GM19328 (cell line): ENCODE measurements around the gene SRGAP2C.
"Not testable (repeated sequence)": the region's sequence is repeated elsewhere in the genome, so short reads cannot be mapped to it uniquely, and the experiment has no call there.

Source experiments
- ATAC-seq: cut with Tn5 transposase; IDR thresholded peaks from one replicate; pipeline ENCODE4 v1.9.1; 2021; ENCODE audit warnings: mild to moderate bottlenecking, moderate library complexity; ENCODE audit not compliant: unreplicated experiment

Gene SRGAP2C

DNA sequence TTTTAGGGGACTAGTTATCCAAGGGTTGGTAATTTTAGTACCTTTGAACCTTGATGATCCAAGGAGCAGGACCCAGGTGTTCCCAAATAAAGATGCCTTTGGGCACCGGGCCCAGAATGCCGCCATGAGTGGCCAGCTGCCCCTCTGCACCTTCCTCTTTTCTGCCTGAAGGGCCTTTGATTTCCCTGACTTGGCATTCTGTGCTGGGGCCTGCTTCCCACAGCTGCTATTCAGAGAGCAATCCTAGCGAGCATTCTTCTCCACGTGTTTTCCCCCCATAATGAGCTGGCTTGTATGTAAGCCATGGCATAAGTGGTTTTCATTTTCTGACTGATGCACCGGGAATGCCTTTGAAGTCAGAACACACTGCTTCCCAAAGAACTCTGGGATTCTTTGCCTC is 184.1 kb downstream of the SRGAP2C start:
- ATAC-seq, result not testable (repeated sequence)

DNA sequence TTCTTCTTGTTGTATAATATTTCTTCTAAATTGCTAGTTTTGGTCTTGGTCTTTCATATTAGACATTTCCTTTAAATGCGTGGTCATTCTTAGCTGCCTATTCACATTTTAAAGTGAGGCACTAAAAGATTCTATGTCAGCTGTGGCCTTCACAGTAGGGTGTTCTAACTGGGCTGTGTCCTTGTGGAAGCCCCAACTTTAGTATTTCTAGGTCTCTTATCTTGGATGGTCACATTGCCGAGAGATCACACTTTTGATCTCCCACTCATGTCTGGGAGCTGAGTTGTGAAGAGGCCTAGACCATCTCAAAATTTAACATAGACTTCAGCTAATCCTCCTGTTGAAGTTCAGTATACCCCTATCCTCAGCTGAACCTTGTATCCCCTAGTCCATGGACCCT is 185.2 kb downstream of the SRGAP2C start:
- not testable (repeated sequence) for ATAC-seq

DNA sequence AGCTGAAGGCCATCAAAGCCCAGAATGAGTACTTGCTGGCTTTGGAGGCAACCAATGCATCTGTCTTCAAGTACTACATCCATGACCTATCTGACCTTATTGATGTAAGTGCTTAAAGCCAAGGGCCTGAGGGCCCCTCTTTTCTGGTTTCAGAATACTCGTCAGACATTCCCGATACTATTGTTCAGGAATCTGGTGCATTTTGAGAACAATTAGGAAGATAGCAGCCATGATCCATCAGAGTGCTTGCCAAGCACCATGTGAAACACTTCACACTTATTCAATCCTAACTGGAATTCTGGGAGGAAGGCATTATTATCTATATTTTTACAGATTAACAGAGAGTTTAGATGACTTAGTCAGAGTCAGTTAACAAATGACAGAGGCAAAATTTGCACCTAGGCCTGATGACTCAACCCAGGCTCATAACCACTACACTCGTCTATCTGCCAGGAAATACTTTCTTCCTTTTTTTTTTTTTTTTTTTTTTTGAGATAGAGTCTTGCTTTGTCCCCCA is 190.1 kb downstream of the SRGAP2C start:
- ATAC-seq, result not testable (repeated sequence)

DNA sequence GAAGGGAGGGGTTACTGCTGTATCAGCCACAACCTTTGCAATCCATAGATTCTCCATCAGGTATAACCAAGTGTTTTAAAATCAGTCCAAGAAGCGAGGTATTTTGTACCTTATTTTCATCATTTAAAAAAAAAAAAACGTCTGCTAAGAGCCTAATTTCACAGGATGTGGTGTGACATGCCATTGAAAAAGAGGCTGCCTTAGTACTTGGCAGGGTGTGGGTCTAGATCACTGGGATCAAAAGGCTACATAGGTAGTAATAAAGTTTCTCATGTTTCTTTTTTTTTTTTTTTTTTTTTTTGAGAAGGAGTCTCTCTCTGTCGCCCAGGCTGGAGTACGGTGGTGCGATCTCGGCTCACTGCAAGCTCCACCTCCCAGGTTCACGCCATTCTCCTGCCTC is 192.2 kb downstream of the SRGAP2C start:
- not testable (repeated sequence) for ATAC-seq

DNA sequence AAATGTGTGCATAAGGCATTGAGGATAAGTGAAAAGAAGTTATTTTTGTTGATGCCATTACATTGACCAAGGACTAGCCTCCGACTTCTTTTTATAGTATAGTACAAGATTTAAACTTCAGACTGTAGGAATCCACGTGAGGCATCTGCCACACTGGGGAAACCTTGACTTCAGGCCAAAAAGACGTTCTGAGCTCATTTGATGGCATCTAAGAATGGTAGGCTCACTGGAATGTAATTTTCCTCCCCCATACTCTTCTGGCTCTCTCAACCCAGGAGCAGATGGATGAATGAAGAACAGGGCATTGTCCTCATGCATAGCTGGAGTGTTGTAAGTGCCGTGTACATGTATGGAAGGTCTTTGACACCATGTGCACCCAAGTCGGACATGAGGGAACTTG is 194.0 kb downstream of the SRGAP2C start:
- ATAC-seq, result not testable (repeated sequence)

DNA sequence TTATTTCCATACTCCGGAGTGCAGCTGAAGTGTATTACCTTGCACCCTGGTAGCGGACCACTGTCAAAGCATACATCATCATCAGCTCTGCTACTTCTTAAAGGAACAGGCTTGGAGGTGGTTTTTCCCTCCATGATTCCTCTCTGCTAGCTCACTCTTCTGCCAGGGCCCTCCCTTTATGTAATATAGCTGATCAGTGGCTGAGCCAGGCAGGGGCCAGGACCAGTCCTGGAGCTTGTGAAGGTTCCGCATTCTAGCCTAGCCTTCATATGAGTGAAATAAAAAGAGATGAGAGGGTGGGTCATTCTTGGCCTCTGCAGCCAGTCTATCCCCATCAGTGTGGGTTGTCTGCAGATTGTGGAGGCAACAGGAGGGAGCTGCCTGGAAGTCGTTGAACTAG is 200.0 kb downstream of the SRGAP2C start:
- ATAC-seq, result not testable (repeated sequence)

DNA sequence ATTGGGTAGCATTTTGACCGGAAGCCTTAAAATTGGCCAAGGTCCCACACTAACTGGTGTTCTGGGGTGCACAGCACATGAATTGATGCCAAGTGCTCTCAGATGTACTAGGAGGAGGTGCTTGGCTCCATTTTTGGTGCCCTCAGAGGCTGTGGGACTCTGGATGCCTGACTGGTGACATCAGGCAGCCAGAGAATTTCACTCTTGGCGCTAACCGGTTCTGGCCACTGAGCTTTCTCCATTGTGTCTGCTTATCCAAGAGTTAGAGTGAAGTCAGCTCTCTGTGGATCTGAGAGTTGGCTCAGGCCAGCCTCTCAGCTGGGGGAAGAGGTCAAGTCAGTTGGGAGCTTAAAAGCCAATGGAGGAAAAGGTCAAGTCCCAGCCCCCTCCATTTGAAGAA is 200.4 kb downstream of the SRGAP2C start:
- not testable (repeated sequence) for ATAC-seq

DNA sequence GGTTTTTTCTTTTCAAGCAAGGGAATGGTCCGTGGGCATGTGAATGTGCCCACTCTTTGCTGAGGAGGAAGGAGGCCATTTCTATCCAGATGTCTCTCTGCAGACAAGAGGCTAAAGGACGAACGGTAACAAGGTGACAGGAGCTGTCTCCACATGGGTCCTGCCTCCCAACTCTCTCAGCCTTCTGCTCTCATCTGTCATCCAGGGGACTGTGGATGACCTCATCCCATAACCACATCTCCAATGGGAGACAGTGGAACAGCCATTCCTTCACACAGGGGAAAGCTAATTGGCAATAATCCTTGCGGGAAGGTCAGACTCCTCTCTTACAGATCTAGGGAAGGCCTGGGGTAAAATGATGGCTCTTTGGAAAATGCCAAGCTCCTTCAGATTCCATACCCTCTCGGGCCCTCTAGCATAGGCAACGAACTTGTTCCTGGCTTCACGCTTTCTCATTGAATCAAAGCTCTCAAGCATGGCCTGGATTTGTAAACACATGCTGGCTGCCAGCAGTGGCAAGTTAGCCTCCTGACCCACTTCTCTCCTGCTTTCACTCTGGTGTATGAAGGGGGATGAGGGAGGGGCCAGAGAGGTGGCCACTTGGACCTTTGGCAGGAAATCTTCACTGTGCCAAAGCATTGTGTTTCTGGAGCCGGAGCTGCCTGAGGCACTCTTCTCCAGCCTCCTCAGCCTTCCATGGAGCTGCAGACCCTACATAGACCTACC is 201.0 kb downstream of the SRGAP2C start:
- ATAC-seq, result not testable (repeated sequence)

DNA sequence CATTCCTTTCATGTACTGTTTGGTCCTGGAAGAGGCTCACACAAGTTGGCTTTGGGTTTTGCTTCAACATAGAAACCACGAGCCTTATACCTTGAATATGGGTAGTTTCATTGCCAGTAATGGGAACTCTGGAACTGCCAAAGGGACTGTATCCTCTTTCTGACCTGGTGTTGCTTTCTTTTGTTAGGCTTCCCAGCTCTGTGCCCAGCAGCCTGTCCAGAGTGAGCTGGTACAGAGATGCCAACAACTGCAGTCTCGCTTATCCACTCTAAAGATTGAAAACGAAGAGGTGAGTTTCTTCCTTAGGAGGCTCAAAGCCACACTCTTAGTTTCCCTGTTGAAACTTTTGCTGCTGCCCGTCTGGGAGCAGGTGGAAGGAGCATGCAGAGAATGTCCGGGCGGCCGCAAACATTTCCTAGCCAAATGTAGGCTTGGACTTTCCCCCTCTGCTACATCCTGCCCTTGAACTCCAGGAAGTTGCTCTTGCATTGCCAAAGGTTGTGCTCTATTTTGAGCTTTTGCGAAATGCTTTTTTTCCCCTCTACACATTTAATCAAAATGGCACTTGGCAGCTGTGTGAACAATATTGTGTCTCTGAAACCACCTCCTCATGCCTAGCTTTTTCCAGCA is 201.7 kb downstream of the SRGAP2C start:
- ATAC-seq, result not testable (repeated sequence)

DNA sequence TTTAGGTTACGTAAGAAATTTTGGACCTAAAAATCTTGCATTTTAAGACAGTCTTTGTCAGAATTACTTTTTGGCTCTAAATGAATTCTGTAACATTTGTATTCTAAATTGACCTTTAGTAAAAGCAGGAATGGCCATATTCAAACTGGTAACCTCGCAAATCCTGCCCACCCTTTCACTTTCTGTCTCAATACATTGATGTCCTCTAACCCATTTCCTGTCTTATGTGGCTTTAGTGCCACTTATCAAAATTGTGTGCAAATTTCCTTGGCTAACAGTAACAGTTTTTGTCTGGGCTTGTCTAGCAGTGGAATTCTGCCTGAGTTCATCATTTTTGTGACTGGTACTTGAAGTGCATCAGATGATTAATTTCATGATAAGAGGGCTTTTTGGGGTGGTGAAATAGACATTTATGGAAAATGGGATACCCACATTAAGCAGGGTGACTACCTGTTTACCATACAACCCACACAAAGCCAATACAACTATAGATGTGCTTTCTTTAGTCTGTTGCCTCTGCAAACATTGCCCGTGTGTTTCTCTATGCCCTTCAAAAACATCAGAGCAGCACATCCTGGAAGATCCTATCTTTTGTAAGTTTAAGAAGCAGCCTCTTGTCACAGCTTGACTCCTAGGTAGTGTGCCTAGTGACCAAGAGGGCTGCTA is 205.3 kb downstream of the SRGAP2C start:
- ATAC-seq, result not testable (repeated sequence)

DNA sequence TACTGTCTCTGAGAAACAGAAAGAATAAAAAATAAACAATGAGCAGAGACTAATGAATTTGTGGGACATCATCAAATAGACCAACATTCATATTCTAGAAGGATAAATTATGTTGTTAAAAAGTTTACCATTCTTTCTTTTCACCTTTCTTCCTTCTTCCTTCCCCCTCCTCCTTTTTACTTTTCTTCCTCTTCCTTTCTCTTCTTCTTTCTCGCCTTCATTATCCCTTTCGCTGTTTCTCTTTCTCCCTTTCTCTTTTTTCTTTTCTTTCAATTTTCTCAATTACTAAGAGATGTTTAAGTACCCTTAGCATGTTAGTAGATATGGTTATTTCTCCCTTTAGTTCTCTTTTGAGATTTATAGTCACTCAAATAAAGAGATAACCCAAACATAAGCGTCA is 207.4 kb downstream of the SRGAP2C start:
- ATAC-seq, result not testable (repeated sequence)

DNA sequence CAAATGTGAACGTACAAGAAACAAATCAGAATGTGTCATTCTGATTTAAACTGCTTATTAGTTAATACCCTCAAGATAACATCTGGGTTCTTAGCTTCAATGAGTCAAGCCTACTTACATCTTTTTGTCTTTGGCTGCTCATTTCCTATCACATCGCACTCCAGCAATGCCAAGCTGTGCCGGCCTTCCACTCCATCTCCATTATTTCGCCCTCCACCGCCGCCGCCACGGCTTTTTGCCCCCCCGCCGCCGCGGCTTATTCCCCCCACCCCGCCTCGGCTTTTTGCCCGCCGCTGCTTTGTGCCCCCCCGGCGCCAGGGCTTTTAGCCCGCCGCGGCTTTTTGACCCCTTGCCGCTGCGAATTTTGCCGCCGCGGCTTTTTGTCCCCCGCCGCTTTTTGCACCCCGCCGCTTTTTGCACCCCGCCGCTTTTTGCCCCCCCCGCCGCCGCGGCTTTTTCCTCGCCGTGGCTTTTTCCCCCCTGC is 211.0 kb downstream of the SRGAP2C start:
- ATAC-seq, result not testable (repeated sequence)

DNA sequence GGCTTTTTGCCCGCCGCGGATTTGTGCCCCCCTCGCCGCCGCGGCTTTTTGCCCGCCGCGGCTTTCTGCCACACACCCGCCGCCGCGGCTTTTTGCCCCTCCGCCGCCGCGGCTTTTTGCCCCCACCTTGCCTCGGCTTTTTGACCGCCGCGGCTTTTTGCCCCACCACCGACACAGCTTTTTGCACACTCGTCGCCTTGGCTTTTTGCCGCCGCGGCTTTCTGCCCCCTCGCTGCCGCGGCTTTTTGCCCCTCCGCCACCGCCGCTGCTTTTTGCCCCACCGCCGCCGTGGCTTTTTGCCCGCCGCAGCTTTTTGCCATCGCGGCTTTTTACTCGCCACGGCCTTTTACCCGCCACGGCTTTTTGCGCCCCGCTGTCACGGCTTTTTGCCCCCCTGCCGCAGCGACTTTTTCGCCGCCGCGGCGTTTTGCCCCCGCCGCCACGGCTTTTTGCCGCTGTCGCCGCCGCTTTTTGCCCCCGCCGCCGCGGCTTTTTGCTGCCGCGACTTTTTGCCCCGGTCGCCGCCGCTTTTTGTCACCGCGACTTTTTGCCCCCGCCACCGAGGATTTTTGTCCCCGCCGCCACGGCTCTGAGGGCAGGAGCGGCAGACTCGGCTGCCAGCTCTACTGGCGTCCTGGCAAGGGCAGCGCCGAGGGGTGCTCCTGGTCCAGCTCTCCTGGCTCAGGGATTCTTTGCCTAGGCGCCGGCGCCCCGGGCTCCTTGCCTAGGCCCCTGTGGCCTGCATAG is 211.7 kb downstream of the SRGAP2C start:
- ATAC-seq, result not testable (repeated sequence)

DNA sequence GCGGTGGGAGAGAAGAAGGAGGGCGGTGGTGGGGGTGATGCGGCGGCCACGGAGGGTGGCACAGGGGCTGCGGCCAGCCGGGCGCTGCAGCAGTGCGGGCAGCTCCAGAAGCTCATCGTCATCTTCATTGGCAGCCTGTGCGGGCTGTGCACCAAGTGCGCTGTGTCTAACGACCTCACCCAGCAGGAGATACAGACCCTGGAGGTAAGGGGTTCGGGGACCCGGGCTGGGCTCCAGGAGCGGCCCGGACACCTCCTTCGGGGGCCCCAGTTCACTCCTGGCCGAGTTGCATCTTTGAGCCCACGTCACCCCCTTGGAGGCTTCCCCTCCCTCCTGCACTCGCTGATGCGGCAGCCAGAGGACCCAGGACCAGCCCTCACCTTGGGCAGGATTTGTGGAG is 212.3 kb downstream of the SRGAP2C start:
- ATAC-seq, result not testable (repeated sequence)

DNA sequence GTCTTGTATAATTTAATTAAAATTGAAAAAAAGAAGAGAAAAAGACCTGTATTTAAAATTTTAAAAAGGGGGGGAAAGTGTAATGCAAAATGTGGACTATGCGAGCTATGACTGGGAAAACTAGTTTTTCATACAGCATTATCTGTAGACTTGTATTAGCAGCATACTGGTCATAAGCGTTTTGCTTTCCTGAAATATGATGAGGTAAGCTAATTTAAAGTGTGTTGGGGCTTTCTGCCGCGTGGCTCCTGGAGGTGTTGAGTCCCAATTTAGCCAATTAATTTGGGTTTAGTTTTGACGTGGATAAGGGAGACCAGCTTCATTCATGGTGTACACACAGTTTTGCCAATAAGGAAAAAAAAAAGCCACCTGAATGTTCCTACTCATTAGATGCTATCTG is 214.4 kb downstream of the SRGAP2C start:
- not testable (repeated sequence) for ATAC-seq

DNA sequence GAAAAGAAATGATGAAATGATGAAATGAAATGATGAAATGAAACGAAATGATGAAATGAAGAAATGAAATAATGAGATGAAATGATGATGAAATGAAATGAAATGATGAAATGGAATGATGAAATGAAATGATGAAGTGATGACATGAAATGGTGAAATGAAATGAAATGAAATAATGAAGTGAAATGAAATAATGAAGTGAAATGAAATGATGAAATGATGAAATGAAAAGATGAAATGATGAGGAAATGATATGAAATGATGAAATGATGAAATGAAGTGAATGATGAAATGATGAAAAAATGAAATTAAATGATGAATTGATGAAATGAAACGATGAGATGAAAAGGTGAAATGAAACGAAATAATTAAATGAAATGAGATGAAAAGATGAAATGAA is 215.3 kb downstream of the SRGAP2C start:
- not testable (repeated sequence) for ATAC-seq

DNA sequence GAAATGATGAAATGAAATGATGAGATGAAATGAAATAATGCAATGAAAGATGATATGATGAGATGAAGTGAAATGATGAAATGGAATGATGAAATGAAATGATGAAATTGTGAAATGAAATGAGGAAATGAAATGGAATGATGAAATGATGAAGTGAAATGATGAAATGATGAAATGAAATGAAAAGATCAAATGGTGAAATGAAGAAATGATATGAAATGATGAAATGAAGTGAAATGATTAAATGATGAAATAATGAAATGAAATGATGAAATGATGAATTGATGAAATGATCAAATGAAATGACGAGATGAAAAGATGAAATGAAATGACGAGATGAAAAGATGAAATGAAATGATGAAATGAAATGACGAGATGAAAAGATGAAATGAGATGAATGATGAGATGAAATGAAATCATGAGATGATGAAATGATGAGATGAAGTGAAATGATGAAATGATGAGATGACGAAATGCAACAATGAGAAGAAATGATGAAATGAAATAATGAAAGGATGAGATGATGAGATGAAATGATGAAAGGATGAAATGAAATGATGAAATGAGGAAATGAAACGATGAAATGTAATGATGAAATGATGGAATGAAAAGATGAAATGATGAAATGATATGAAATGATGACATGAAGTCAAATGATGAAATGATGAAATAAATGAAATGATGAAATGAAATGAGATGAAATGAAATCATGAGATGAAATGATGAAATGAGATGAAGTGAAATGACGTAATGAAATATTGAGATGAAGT is 216.0 kb downstream of the SRGAP2C start:
- not testable (repeated sequence) for ATAC-seq

DNA sequence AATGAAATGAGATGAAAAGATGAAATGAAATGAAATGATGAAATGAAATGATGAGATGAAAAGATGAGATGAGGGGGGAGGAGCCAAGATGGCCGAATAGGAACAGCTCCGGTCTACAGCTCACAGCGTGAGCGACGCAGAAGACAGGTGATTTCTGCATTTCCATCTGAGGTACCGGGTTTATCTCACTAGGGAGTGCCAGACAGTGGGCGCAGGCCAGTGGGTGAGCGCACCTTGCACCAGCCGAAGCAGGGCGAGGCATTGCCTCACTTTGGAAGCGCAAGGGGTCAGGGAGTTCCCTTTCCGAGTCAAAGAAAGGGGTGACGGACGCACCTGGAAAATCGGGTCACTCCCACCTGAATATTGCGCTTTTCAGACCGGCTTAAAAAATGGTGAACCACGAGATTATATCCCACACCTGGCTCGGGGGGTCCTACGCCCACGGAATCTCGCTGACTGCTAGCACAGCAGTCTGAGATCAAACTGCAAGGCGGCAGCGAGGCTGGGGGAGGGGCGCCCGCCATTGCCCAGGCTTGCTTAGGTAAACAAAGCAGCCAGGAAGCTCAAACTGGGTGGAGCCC is 216.7 kb downstream of the SRGAP2C start:
- not testable (repeated sequence) for ATAC-seq

DNA sequence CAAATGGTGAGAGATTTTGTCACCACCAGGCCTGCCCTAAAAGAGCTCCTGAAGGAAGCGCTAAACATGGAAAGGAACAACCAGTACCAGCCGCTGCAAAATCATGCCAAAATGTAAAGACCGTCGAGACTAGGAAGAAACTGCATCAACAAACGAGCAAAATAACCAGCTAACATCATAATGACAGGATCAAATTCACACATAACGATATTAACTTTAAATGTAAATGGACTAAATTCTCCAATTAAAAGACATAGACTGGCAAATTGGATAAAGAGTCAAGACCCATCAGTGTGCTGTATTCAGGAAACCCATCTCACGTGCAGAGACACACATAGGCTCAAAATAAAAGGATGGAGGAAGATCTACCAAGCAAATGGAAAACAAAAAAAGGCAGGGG is 218.5 kb downstream of the SRGAP2C start:
- not testable (repeated sequence) for ATAC-seq

DNA sequence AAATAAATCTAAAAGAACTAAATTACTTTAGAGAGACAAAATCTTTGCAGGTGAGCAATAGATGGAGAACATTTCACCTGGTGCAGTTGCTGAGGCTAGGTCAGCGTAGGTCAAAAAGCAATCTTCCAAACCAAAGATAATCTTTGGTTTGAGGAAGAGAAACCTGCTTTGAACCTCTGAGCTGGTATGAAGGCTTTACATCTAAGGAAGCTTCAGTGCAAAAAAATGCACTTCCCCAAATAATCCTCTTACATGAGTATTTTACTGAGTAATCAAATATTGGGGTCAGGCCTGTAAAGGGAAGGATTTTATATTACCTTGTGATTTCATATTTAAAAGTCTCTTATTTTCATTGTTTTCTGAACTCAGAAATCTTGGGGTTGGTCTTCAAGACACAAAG is 223.6 kb downstream of the SRGAP2C start:
- ATAC-seq, result no peak
